Measurements from ENCODE around the gene GLT8D2.
A peak's percentile ranks its signal among the peaks of the same experiment; 100 is the strongest.

Gene GLT8D2

DNA sequence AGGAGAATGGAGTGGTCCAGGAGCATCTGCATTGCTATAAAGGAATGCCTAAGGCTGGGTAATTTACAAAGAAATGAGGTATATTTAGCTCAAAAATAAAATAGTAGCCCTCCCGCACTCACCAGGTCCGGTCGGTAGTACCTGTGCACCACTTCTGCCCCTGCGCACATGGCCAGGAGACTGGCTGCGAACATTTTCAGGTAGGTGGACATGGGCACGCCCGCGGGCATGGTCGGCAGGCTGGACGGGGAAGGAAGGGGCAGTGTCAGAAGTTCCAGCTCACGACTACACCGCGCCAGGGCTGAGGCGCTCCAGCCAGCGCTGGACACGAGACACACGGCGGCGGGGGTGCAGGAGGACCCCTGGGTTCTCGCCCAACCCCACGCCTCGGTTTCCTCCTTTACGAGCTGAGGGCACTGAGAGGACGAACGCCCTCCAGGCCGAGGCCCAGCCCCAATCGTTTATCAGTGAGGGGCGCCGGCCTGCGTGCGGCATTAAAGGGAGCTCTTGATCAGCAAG, 93.4 kb downstream of the GLT8D2 start:
- H3K4me3 ChIP-seq (ENCODE audit: low read length): peak overlapping the region; percentile 91
- no peak for TF ChIP-seq EZH2phosphoT487 (IDR thresholded peaks at IDR 0.05; ENCODE audit: borderline replicate concordance, low read length)
- TF ChIP-seq, protein P1, sequence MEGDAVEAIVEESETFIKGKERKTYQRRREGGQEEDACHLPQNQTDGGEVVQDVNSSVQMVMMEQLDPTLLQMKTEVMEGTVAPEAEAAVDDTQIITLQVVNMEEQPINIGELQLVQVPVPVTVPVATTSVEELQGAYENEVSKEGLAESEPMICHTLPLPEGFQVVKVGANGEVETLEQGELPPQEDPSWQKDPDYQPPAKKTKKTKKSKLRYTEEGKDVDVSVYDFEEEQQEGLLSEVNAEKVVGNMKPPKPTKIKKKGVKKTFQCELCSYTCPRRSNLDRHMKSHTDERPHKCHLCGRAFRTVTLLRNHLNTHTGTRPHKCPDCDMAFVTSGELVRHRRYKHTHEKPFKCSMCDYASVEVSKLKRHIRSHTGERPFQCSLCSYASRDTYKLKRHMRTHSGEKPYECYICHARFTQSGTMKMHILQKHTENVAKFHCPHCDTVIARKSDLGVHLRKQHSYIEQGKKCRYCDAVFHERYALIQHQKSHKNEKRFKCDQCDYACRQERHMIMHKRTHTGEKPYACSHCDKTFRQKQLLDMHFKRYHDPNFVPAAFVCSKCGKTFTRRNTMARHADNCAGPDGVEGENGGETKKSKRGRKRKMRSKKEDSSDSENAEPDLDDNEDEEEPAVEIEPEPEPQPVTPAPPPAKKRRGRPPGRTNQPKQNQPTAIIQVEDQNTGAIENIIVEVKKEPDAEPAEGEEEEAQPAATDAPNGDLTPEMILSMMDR (IDR thresholded peaks at IDR 0.05; ENCODE audit: low read depth, low read length, poor library complexity, severe bottlenecking): no peak
- peaks cover 52% of the 10 kb centered on the region for H3K79me2 ChIP-seq (ENCODE audit: control insufficient read depth, low read length)
- H3K9me3 ChIP-seq (ENCODE audit: control insufficient read depth, insufficient read depth, low read length): no peaks in the 10 kb centered on the region
- H3F3A ChIP-seq (ENCODE audit: control insufficient read depth, insufficient read depth): peaks cover 49% of the 10 kb centered on the region
- peaks cover 31% of the 10 kb centered on the region for H3K4me1 ChIP-seq (ENCODE audit: control insufficient read depth, low read length)
- H3K27me3 ChIP-seq (ENCODE audit: control insufficient read depth, low read length): no peaks in the 10 kb centered on the region
- H3K4me2 ChIP-seq (ENCODE audit: low read length): peak overlapping the region; percentile 92
- peaks cover 41% of the 10 kb centered on the region for H3K36me3 ChIP-seq (ENCODE audit: control insufficient read depth, low read length)
- no peaks in the 10 kb centered on the region for H3K9me2 ChIP-seq (replicated peaks; ENCODE audit: control insufficient read depth, low read length)
- peak overlapping the region; percentile 83 for H3K27ac ChIP-seq (ENCODE audit: low read depth, low read length)
- H4K20me1 ChIP-seq (ENCODE audit: control insufficient read depth, insufficient read depth, low read depth, low read length): no peaks in the 10 kb centered on the region

- Histone ChIP-seq H4K20me1 (ENCODE audit: control insufficient read depth, insufficient read depth, low read depth, low read length) (no peaks in the 10 kb centered on the region), H3K27me3 (ENCODE audit: control insufficient read depth, low read length) (no peaks in the 10 kb centered on the region), H3F3A (ENCODE audit: control insufficient read depth, insufficient read depth) (peaks cover 51% of the 10 kb centered on the region), H3K4me1 (ENCODE audit: control insufficient read depth, low read length) (peaks cover 31% of the 10 kb centered on the region), H3K36me3 (ENCODE audit: control insufficient read depth, low read length) (peaks cover 47% of the 10 kb centered on the region), H3K79me2 (ENCODE audit: control insufficient read depth, low read length) (peaks cover 52% of the 10 kb centered on the region), H3K9me3 (ENCODE audit: control insufficient read depth, insufficient read depth, low read length) (no peaks in the 10 kb centered on the region), H3K4me3 (ENCODE audit: low read length) (peak overlapping the region; percentile 91), H3K27ac (ENCODE audit: low read depth, low read length) (peak overlapping the region; percentile 83), H3K4me2 (ENCODE audit: low read length) (peak overlapping the region; percentile 92), H3K9me2 (replicated peaks; ENCODE audit: control insufficient read depth, low read length) (no peaks in the 10 kb centered on the region)
- TF ChIP-seq, protein P1 (IDR thresholded peaks at IDR 0.05; ENCODE audit: low read depth, low read length, poor library complexity, severe bottlenecking): no peak
- TF ChIP-seq EZH2phosphoT487 (IDR thresholded peaks at IDR 0.05; ENCODE audit: borderline replicate concordance, low read length): no peak
Measured at GRCh38 chr12:103955811-103956508, 94.0 kb downstream of the GLT8D2 start.

- H3K4me1 ChIP-seq (ENCODE audit: control insufficient read depth, low read length): peaks cover 22% of the 10 kb centered on the region
- H3K9me2 ChIP-seq (replicated peaks; ENCODE audit: control insufficient read depth, low read length): no peaks in the 10 kb centered on the region
- peaks cover 37% of the 10 kb centered on the region for H3F3A ChIP-seq (ENCODE audit: control insufficient read depth, insufficient read depth)
- H3K27ac ChIP-seq (ENCODE audit: low read depth, low read length): no peak overlapping the region
- peaks cover 80% of the 10 kb centered on the region for H3K36me3 ChIP-seq (ENCODE audit: control insufficient read depth, low read length)
- H3K9me3 ChIP-seq (ENCODE audit: control insufficient read depth, insufficient read depth, low read length): no peaks in the 10 kb centered on the region
- H3K79me2 ChIP-seq (ENCODE audit: control insufficient read depth, low read length): peaks cover 51% of the 10 kb centered on the region
- H4K20me1 ChIP-seq (ENCODE audit: control insufficient read depth, insufficient read depth, low read depth, low read length): no peaks in the 10 kb centered on the region; the same call in 1 of the 2 replicates
- H3K4me3 ChIP-seq (ENCODE audit: low read length): no peak overlapping the region
- no peak overlapping the region for H3K4me2 ChIP-seq (ENCODE audit: low read length)
- TF ChIP-seq, protein P1 (IDR thresholded peaks at IDR 0.05; ENCODE audit: low read depth, low read length, poor library complexity, severe bottlenecking): no peak
- TF ChIP-seq EZH2phosphoT487 (IDR thresholded peaks at IDR 0.05; ENCODE audit: borderline replicate concordance, low read length): no peak
- no peaks in the 10 kb centered on the region for H3K27me3 ChIP-seq (ENCODE audit: control insufficient read depth, low read length)
Measured at GRCh38 chr12:103952497-103952896, 97.5 kb downstream of the GLT8D2 start.

All from DOHH2 (cell line).